ENCODE results near the gene KCNIP3.

KCNIP3 gene

GRCh38 chr2:95314964-95315611 is 17.9 kb downstream of the KCNIP3 start:
- DNase-seq (ENCODE audit: low spot score), result peak; percentile 84

GRCh38 chr2:95315801-95316411 is 18.8 kb downstream of the KCNIP3 start:
- DNase-seq (ENCODE audit: low spot score), result peak; percentile 99

- DNase-seq (ENCODE audit: low spot score), result peak; percentile 86
Measured at GRCh38 chr2:95316466-95317122, 19.4 kb downstream of the KCNIP3 start.

GRCh38 chr2:95317123-95317500 is 20.0 kb downstream of the KCNIP3 start:
- DNase-seq (ENCODE audit: low spot score), result no peak

DNA sequence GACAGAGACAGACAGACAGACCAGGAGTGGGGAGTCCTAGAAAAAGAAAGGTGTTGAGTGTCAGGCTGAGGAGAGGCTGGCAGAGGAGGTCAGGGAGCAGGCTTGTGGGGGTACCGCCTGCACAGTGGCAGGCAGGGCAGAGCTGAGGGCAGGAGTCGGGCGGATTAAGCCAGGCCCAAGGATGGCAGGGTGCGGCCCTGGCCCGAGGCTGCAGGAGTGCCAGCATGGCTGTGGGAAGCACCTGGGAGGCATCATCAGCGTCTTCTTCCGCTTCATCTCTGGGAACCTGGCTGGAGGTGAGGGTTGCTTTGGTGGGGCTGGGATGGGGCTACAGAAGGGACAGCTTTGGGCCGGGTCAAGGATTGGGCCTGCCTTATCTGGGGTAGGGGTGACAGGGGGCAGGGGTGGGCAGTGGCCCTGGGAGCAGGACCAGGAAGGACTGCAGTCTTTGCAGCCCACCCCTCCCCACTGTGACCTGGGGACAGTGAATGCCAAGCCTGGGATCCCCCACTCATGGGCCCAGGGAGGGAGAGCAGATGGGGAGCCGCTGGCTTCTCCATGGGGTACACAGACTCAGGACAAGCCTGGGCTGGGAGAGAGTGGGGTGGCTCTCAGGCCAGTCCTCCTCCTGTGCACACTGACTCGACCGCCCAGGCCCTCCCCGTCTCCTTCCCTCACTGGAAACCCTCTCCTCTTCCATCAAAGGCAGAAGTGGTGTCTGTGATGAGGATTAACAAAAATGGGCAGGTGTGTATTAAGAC is 20.7 kb downstream of the KCNIP3 start:
- DNase-seq (ENCODE audit: low spot score), result no peak

- no peak for DNase-seq (ENCODE audit: low spot score)
Measured at GRCh38 chr2:95318431-95319220, 21.5 kb downstream of the KCNIP3 start.

- no peak for DNase-seq (ENCODE audit: low spot score)
Measured at GRCh38 chr2:95319481-95320343, 22.6 kb downstream of the KCNIP3 start.

DNA sequence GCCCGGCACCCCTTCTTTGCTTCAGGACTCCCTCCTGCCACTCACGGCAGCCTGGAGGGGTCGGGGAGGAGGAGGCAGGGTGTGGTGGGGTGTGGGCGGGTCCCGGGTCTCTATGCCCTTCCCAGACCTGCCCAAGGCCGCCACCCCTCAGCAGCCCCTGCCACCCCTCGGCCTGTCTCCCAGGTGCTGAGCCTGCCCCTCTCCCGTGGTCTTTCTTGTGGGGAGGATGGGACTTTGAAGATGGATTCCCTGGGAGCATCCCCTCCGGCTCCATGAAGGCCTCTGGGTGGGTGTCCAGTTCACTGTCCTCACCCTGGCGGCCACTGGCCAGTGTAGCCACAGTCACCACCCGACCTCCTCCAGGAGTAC is 23.2 kb downstream of the KCNIP3 start:
- no peak for DNase-seq (ENCODE audit: low spot score)

DNA sequence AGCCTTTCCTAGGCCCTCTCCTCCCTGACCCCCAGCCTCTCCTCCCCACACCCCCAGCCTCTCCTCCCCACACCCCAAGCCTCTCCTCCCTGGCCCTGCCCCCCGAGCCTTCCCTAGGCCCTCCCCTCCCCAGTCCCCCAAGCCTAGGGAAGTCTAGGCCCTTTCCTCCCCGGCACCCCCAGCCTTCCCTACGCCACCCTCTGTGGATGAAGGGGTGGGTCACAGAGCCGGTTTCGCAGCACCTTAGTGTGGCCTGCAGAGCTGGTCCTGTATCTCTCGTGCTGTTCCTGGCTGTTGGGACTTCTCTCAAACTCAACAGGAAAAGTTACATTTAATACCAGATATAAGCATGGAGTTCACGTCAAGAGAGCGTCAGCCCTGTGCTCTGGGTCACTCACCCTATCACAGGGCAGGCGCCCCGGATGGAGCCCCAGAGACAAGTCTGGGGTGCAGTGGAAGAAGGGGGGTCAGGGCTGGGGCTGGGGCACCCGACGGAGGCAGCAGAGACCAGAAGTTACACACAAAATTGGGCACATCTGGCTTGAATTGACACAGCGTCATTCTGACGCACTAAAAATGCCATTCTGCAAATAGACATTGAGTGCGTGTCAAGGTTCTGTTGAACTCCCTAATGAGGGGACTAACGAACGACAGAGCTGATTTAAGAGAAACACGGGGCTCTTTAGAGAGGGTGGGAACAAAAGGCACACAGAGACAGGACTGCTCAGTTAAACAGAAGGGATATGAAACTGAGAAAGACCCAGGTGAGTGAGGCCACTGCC is 24.0 kb downstream of the KCNIP3 start:
- DNase-seq (ENCODE audit: low spot score), result no peak

GRCh38 chr2:95323347-95324155 is 26.4 kb downstream of the KCNIP3 start:
- peak; percentile 66 for DNase-seq (ENCODE audit: low spot score)

DNA sequence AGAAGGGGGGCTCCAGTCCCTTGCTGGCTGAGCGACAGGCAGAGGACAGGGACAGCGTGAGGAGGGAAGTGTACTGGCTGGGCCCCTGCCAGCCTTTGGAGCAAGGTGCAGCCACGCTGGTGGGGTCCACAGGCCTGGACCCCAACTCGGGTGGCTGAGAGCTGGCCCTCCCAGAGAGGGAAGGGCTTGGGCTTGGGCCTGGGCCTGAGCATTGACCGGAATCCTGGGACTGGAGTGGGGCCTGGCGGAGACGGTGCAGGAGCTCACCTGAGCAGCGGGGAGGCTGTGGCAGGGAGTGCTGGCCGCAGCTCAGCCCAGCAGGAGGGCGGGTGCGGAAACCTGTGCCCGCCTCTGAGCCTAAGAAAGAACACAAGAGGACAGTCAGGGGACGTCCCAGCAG is 27.9 kb downstream of the KCNIP3 start:
- no peak for DNase-seq (ENCODE audit: low spot score)

DNA sequence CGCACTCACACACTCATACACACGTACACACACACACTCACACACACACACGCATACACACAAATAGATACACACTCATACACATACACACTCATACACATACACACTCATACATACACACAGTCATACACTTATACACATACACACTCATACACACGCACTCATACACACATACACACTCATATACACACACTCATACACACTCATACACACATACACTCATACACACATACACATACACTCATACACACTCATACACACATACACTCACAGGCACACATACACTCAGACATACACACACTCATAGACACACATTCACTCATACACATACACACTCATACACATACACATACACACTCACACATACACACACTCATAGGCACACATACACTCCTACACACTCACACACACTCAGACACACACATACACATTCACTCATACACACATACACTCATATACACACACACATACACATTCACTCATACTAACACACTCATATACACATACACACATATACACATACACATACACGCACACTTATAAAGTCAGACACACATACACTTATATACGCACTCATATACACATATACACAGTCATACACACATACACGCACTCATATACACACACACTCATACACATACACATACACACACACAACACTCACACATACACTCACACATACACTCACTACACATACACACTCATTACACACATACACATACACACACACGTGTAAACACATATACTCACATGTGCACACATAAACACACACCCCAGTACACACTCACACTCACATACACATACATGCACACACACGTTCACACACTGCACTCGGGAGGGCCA is 28.7 kb downstream of the KCNIP3 start:
- no peak for DNase-seq (ENCODE audit: low spot score)

DNA sequence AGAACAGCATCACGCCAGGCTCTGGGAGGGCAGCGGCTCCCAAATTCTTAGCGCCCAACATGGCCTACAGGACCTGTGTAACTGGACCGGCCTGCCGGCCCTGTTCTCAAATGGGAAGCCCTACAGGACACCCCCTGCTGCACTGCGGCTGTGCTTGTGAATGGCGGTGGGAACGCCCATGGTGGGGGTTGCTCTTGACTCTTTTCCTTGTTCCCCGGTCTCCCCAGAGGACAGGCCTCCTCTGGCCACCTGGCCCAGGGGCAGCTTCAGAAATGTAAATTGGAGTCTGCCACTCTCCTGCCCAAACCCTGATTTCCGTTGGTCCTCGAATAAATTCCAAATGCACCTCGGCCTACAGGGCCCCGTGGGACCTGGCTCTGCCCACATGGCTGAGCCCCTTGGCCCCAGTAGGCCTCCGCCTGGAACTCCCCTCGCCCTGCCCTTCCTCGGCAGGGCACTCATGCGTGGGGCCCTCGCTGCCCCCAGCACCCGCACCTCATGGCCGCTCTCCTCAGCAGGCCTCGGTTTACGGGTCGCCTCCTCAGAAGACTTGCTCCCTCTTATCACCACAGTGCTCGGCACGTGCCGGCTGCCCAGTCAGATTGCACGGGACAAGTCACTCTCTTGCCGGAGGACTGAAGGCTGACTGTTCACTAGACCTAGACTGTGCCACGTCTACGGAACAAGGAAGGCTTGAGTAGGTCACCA is 29.4 kb downstream of the KCNIP3 start:
- DNase-seq (ENCODE audit: low spot score), result no peak

DNA sequence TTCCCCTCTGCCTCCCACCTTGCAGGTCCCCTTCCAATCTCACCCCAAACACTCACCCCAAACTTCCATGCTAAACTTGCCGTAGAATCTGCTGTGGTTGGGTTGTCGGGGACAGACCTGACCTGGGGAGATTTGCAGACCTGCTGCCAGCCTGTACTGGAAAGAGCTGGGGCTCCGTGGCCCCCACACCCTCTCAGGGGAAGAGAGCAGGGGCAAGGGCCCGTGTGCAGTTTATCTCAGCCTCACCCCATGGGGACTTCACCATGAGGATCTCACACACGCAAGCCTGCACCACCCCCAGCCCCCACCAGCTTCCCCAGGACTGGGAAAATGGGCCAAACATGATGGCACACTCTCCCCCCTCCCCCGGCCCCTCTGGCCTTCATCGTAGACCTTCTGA is 30.7 kb downstream of the KCNIP3 start:
- DNase-seq (ENCODE audit: low spot score), result no peak

- peak; percentile 57 for DNase-seq (ENCODE audit: low spot score)
Measured at GRCh38 chr2:95328358-95329125, 31.4 kb downstream of the KCNIP3 start.

DNA sequence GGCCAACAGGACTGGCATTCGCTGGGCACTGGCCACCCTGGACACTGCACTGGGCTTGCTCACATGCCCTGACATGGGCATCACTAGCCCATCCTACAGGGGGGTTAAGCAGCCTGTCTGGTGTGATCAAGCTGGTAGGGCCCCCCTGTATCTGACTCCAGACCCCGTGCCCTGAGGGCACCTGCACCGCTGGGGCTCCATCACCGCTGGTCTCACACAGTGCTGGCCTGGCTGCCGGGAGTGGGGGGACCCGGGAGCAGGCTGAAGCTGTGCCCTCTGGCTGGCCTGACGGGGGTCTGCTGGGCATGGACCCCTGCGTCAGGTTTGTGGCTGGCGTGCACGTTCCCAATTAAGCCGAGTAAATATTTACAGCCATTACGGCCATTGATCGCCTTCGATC is 32.3 kb downstream of the KCNIP3 start:
- no peak for DNase-seq (ENCODE audit: low spot score)

Data from kidney tubule cell (primary cell).